ENCODE results near the gene UBE2E1. TPM values are rescaled to one million over a fixed set of nuclear protein-coding genes. Genes with fewer than 3 reads are reported as not detected.

Gene UBE2E1
- total and polyA plus RNA-seq, 2 of the 4 experiments (the other 2 are of a cell fraction), result 54.1 to 91.6 TPM

- intact Hi-C loops (cut with micrococcal nuclease) (no loop called here), dilution Hi-C loops (cut with HindIII; ENCODE audit: low sequenced_read_pairs, unreplicated experiment) (no loop called here), in situ Hi-C loops (cut with MboI; ENCODE audit: low sequenced_read_pairs) (no loop called here)
- H4K8ac ChIP-seq (ENCODE audit: low read depth in 2 of 2, low read length in 2 of 2), result no peak overlapping the region
- CTCF ChIA-PET, result interaction anchor here (0.6 to 1.0 kb wide), 2 partner anchors 75 to 716 kb away, joined by 3 read pairs; no protein-coding TSS in a partner anchor
- WGBS, 2 experiments (ENCODE audit: extremely low coverage in 2 of 2, insufficient read length in 1 of 2), result no CpG with 5 or more reads among the region's 3 CpGs
- no peak for DNase-seq
- peaks cover 2% of the 10 kb centered on the region; the same call in 1 of the 2 replicates for H3K4me1 ChIP-seq (ENCODE audit: control insufficient read depth, insufficient read depth, low read length)
- no peak overlapping the region for H3K4me3 ChIP-seq (ENCODE audit: insufficient read depth, low read depth, low read length)
- H2BK15ac ChIP-seq (ENCODE audit: low read depth, low read length), result no peak overlapping the region
- H2BK20ac ChIP-seq (ENCODE audit: low read depth, low read length), result no peak overlapping the region
- no peak overlapping the region for H4K91ac ChIP-seq (ENCODE audit: insufficient read depth, low read depth, low read length)
- H2AFZ ChIP-seq (replicated peaks; ENCODE audit: low read length, poor library complexity), result no peak overlapping the region
- H4K5ac ChIP-seq (ENCODE audit: low read depth, low read length), result no peak overlapping the region
- POLR2A ChIA-PET (ENCODE audit: unreplicated experiment), result interaction anchor here (1.6 kb wide), 1 partner anchor 9 kb away, joined by 3 read pairs; no protein-coding TSS in a partner anchor
- H3K23ac ChIP-seq (ENCODE audit: low read depth, low read length), result no peak overlapping the region
- no peak overlapping the region for H3K9ac ChIP-seq (ENCODE audit: low read depth, low read length)
- H3K4ac ChIP-seq (ENCODE audit: low read depth, low read length), result no peak overlapping the region
- H4K20me1 ChIP-seq (ENCODE audit: insufficient read depth, low read length), result no peaks in the 10 kb centered on the region
- H2AK5ac ChIP-seq (ENCODE audit: low read depth, low read length), result no peak overlapping the region
- H3K27me3 ChIP-seq (ENCODE audit: control insufficient read depth, insufficient read depth, low read length), result no peaks in the 10 kb centered on the region
- no peak for ATAC-seq (ENCODE audit: low read depth)
- H3K27ac ChIP-seq (ENCODE audit: insufficient read depth, low read length), result no peak overlapping the region
- no peaks in the 10 kb centered on the region for H3K9me3 ChIP-seq (ENCODE audit: control insufficient read depth, insufficient read depth, low read length)
- H3K79me1 ChIP-seq (ENCODE audit: low read depth in 1 of 2, low read length in 2 of 2), result no peaks in the 10 kb centered on the region
- H3K36me3 ChIP-seq (ENCODE audit: control insufficient read depth, insufficient read depth, low read length), result peaks cover 2% of the 10 kb centered on the region; the same call in 1 of the 2 replicates
- 0 out of 2 replicates have a peak, but pooled peaks cover 4% of the 10 kb centered on the region for H3K9me1 ChIP-seq (ENCODE audit: insufficient read depth, low read length)
- no peak overlapping the region for H2BK120ac ChIP-seq (ENCODE audit: low read depth, low read length)
- BruUV-seq (replicated peaks), result no TSS peak
- no peak overlapping the region for H2AK9ac ChIP-seq (replicated peaks; ENCODE audit: low read depth, low read length, poor library complexity)
- H3K14ac ChIP-seq (replicated peaks; ENCODE audit: low read depth, low read length), result no peak overlapping the region
- no peak for TF ChIP-seq CHD1 (IDR thresholded peaks at IDR 0.05; ENCODE audit: low read depth, low read length)
- TF ChIP-seq CTCF (conservative IDR thresholded peaks at IDR 0.05; ENCODE audit: low read depth, low read length), result no peak
- no peak for TF ChIP-seq BHLHE40 (IDR thresholded peaks at IDR 0.05; ENCODE audit: low read depth, low read length)
- no peak for TF ChIP-seq POLR2A (IDR thresholded peaks at IDR 0.05; ENCODE audit: low read depth, low read length)
- TF ChIP-seq RFX5 (IDR thresholded peaks at IDR 0.05; ENCODE audit: low read depth, low read length), result no peak
- TF ChIP-seq MXI1 (IDR thresholded peaks at IDR 0.05; ENCODE audit: borderline replicate concordance, low read depth, low read length), result no peak
- TF ChIP-seq CEBPB (IDR thresholded peaks at IDR 0.05; ENCODE audit: low read depth, low read length), result no peak
- no peak for TF ChIP-seq SMC3 (IDR thresholded peaks at IDR 0.05; ENCODE audit: low read depth, low read length)
- no peak for TF ChIP-seq MAZ (IDR thresholded peaks at IDR 0.05; ENCODE audit: borderline replicate concordance, low read depth, low read length)
- TF ChIP-seq NFE2L2 (IDR thresholded peaks at IDR 0.05; ENCODE audit: low read depth, low read length), result no peak
- TF ChIP-seq RCOR1 (IDR thresholded peaks at IDR 0.05; ENCODE audit: insufficient replicate concordance, low read length), result no peak
- no peak for TF ChIP-seq FOS (IDR thresholded peaks at IDR 0.05; ENCODE audit: low read depth, low read length)
- no peak for TF ChIP-seq USF2 (IDR thresholded peaks at IDR 0.05; ENCODE audit: low read depth, low read length)
- TF ChIP-seq RAD21 (IDR thresholded peaks at IDR 0.05; ENCODE audit: low read length), result no peak
- TF ChIP-seq ELK1 (IDR thresholded peaks at IDR 0.05; ENCODE audit: borderline replicate concordance, low read depth, low read length), result no peak
- TF ChIP-seq MAFK (IDR thresholded peaks at IDR 0.05; ENCODE audit: low read depth, low read length), result no peak
- H3K56ac ChIP-seq (ENCODE audit: extremely low read depth, insufficient read depth, low read length), result no peak overlapping the region
- H3K18ac ChIP-seq (ENCODE audit: low read depth, low read length), result no peak overlapping the region
- H2BK5ac ChIP-seq (ENCODE audit: low read depth, low read length, poor library complexity, severe bottlenecking), result no peak overlapping the region
- no peak overlapping the region for H3K4me2 ChIP-seq (ENCODE audit: low read depth, low read length)
Measured at GRCh38 chr3:23926736-23927135, 121.0 kb downstream of the UBE2E1 start.
